ENCODE data around the gene NEK1.
"Not testable (repeated sequence)": the region's sequence is repeated elsewhere in the genome, so short reads cannot be mapped to it uniquely, and the experiment has no call there.

Gene NEK1

DNA sequence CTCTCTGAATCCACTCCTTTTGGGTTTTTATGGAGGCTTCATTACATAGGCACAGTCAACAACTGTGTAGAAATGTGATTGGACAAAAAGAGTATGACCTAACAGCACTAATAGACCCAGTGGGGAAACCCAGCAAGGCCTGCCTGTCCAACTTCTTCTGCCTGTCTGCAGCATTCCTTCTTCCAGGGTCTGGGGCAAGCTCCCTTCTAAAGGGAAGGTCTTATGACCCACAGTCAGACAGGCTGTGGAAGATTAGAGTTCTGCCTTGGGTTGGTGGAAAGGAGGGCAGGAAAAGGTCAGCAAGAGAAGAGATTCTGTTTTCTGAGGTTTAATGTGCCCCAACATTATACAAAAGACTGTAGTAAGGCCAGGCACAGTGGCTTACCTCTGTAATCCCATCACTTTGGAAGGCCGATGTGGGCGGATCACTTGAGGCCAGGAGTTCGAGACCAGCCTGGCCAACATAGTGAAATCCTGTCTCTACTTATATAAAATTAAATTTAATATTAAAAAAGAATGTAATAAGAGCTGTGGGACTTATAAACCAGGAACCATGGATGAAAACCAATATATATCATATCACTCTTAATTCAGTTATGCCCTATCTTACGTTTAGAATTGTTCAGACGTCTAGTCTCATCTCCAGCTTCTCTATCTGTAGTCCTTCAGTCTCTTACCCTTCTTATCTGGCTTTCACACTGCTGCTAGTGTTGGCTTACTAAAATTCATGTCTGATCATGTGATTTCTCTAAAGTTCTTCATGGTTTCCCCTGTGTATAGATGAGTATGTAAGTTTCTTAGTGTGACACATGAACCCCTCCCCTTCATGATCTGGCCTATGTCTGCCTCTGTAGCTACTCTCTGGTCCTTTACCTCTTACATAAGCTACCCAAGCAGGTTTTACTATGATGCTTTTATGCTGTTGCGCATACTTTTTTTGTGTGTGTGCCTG is 14.2 kb upstream of the NEK1 start:
- no peak for DNase-seq

DNA sequence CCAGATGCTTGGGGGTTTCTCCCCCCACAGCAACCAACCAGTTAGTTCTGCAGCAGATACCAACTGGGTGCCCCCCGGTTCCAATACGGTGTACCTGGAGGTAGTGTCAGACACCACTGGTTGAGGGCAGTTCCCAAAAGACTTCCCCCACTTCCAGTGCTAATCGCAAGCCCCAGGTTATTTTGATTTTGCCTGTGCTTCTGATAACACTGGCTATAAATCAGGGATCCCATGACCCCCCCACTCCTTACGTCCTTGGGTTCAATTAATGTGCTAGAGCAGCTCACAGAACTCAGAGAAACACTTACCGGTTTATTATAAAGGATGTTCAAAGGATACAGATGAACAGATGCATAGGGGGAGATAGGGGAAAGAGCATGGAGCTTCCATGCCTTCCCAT is 13.5 kb upstream of the NEK1 start:
- DNase-seq: no peak

DNA sequence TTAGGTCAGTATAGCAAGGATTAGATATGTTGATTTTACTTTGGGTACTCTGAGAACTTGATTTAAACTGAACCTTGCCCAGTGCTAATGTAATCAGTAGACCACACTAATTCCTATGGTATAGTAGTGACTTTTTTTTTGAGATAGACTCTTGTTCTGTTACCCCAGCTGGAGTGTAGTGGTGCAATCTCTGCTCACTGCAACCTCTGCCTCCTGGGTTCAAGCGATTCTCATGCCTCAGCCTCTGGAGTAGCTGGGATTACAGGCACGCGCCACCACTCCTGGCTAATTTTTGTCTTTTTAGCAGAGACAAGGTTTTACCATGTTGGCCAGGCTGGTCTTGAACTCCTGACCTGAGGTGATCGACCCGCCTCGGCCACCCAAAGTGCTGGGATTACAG is 11.6 kb upstream of the NEK1 start:
- DNase-seq: not testable (repeated sequence)

DNA sequence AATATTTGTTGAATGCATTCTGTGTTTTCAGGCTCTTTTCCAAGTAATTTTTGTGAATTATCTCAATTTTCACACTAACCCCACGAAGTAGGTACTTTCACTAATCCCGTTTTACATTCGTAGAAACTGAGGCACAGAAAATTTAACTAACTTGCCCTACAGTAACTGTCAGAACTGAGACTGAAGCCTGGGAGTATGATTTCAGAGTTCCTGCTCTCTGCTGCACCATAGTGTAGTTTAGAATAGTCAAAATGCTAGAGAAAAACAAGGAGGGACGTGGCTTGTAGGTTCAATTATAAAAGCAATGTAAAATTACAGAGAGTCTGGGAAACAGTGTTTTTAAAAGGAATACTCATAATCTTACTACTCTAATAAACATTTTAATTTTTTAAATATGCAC is 10.2 kb upstream of the NEK1 start:
- no peak for DNase-seq

DNA sequence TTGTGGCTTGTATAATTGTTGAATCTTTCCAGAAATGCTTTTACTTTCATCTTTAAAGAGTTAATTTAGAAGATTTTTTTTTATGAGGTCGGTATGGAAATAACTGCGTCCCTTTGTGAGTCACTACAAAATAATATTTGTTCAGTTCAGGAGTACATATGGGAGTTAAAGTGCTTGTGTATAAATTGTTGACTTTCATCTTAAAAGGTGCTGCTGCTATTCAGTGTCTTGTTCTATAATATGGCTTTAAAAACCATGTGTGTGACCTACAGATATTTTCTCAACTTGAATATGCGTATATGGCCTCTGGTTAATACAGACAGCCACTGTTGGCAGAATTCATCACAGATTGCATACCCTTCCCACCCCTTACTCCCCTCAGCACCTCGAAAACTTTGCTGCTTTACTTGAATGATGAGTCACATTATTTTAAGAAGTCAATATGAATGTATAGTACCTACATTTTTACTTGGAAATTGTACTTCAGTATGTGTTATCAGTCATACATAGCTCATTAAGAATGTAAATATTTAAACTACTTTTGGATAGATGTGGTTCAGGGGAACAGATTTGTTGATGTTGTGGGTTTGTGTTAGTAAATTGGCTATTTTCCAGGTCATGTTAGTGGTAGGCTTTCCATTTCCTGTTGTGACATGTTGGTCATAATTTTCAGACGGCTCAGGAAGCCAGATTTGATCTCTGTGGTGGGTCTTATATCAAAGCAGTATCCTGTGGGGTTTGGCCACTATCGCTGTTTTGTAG is 9.5 kb upstream of the NEK1 start:
- DNase-seq: no peak

DNA sequence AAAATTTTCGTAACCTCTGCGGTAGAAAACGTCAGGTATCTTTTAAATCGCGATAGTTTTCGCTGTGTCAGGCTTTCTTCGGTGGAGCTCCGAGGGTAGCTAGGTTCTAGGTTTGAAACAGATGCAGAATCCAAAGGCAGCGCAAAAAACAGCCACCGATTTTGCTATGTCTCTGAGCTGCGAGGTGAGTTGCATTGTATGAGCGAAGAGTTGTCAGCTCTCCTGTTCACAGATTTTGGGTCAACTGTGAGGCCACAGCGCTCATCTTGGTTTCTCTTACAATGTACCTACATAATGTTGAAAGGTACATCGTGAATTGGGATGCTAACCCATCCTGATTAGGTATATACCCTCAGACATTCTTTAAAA is 8.5 kb upstream of the NEK1 start:
- DNase-seq: no peak

DNA sequence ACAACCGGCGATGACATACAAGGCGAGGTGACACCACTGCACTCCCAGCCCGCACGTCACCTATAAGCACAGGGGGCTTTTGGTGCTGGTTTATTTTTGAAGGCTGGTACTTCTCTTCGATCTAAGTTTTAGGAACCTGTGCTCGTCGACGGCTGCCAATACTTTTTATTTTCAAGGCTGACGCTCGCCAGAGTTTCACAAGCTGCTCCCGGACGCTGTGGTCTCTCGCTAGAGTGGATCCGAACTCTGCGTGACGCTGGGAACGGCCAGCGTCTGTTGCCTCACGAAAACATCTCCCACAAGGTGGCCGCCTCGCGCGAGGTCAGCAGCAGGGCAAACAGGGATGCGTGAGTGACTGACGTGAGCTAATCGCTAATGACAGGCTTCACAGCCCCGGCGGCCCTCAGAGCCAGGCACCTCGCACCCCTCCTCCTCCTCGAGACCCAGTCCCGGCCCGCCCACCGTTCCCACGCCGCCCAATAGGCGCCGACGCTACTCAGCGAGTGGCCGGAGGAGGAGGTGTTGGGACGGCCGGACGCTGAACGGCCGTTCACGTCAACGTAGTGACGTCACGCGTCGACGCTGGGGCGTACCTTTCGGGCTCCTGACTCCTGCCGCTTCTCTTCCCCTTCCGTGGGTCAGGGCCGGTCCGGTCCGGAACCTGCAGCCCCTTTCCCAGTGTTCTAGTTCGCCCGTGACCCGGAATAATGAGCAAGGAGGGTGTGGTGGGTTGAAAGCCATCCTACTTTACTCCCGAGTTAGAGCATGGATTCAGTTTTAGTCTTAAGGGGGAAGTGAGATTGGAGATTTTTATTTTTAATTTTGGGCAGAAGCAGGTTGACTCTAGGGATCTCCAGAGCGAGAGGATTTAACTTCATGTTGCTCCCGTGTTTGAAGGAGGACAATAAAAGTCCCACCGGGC is 7.8 kb upstream of the NEK1 start, which contains the start of gene CLCN3:
Gene CLCN3, plus strand, starts transcription at position 621 of the 922 bp plus-strand sequence. CDS start 15,351 bp downstream, outside the sequence.
- peak; percentile 76 for DNase-seq

DNA sequence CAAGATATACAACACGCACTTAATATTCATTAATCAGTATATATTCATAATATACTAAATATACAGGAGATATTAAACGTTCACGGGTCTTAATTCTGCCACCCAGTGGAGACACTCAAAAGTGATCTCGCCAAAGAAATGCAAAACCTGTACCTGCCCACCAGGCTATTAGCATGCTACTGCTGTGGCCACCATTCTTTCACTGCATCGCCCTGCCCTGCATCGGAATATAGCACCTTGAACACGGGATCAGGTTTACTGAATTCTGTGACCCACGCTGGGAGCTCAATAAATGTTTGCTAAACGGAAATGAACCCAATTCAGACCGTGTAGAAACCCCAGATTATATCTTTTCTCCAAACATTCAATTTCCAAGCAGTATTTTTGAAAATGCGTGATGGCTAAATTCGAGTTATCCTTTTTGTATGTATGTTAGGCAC is 7.2 kb upstream of the NEK1 start:
- DNase-seq: peak; percentile 27

DNA sequence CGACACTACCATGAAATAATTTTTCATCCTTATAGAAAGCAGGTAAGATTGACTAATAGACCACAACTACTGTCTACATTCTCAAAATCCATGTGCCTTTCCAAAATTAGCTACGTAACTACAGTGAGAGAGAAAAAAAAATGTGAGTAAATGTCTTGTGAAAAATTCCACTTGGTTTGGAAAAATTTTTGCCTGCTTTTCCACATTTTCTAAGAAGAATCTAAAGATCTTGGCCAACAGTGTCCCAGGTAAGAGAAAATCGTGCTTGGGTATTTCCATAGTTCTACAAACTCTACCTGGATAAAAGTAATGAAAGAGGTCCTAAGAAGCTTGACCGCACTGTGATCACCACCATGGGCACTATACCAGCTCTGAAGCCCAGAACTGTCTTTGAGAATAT is 6.6 kb upstream of the NEK1 start:
- no peak for DNase-seq

DNA sequence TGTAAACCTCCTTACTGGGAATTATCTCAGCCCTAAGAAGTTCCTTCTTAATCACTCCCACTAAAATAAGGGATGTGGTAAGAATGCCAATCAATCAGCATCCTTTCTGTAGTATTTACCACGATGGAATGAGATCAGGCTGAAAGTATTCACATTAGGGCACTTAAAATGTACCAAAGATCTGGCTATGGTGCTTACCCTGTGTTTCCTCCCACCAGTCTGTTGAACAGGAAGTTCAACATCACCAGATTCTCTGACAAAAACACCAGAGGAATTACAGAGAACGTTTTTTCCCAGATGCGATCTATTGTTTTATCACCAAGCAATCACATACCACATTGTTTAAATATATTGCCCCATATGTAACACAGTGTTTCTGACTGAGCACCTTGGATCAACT is 5.9 kb upstream of the NEK1 start:
- no peak for DNase-seq

DNA sequence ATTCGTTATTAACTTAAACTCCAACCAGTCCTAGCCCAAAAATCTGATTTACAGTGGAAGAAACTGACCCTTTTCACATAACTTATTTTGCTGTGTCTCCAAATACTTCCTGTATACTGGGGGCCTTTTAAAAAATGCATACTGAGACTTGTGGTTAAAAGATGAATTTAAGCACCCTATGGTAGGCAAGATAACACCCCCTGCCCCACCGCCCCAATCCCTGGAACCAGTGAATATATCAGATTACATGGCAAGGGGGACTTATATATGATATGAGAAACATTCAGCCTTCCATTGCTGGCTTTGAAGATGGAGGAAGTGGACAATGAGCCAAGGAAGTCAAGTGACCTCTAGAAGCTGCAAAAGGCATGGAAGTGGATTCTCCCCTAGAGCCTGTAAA is 4.9 kb upstream of the NEK1 start:
- DNase-seq: no peak

DNA sequence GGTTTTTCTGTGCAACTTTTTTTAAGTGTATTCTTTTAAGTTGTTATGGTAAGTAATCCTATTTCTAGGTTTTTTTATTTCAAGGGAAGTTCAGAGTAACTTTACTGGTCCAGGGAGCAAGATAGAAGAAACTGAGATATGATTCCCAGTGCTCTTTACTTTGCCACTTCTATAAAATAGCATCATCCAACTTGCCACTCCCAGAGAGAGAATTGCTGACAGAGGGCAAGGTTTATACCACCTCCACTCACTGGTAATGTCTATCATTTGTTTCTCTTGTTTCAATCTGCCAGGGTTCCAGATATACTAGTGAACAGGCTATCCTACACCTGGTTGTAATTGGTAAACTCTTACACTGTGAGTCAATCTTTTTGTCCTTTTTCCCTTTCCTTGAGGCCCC is 4.5 kb upstream of the NEK1 start:
- DNase-seq: no peak

DNA sequence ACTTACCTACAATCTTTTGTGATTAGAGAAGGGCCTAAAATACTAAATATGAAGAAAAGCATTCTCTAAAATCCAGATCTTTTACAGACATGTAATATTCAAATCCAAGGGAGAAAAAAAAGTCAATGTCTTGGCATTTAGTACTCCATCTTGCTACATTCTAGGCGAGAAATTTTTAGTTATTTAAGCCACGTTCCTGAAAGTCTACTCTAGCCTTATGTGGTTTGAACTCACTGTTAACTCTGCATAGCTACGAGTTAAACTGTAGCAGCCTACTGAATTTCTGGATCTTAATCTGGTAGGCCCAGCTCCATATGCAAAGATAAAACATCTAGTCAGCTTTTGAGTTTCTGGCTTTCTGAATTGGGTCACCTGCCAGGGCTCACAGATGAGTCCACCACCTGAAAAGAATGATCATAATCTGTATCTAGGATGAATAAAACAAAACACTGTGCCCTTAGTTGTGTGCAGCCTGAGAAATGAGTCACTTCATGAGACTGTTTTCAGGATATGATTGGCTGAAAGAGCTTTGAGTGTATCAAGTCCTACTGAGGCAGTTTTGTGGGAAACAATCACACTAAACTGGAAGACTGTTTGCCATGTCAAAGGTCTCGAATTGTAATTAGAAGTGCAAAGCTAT is 3.2 kb upstream of the NEK1 start:
- no peak for DNase-seq

DNA sequence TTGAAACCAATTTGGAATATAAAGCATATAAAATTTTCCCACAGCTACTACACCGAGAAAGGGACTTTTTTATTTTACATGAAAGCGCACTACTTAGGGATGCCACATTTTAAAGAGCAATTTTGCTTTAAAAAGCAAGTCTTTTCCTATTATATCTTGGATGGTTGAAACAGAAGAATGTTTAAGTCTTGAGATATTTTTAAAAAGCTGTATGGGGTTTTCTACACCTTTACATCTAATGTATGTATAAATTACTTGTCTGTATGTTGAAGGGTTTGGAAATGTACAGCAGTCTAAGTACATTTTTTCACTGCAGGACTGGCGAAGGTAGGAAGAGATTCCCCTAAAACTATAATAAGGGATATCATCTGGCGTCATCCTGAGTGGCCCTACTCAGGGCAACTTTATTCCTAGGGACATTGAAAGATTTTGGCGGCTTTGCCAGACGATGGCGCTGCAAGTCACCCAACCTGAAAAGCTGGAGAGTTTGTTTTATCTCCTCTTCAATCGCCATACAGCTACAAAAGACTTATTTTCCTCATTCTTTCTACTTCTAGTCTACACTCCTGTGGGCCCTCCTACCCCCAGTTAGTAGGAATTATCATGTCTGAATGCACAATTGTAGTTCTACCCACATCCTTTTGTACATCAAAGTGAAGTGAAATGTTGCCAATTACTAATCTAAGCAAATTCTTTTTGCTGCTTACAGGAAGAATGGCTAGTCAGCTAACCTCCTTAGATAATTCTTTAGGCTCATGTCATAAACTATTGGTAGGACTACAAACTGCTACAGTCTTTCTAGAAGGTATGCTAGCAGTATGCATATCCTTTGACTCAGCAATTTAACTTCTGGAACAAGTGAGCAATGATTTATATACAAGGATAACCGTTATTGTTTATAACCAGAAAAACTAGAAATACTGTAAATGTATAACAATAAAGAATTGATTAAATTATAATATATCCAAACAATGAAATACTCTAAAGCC is 782 bp upstream of the NEK1 start:
- peak; percentile 73 for DNase-seq

DNA sequence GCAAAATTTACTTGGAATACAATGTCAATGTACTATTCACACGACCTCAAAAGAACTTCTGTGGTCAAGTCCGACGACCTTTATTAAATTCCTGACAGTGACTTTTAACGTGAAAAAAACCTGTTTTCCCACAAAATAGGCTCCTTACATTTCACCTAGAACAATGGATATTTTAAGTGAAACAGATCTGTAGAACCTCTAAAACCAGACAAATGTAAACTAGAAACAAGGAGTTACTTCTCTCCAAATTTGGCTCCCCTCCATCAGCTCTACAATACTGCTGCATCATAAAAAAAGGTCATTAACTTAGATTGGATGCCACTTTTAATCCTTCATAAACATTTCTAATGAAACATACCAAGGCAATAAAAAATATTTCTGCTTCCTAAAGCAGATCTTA is 1.2 kb downstream of the NEK1 start:
- DNase-seq: no peak

DNA sequence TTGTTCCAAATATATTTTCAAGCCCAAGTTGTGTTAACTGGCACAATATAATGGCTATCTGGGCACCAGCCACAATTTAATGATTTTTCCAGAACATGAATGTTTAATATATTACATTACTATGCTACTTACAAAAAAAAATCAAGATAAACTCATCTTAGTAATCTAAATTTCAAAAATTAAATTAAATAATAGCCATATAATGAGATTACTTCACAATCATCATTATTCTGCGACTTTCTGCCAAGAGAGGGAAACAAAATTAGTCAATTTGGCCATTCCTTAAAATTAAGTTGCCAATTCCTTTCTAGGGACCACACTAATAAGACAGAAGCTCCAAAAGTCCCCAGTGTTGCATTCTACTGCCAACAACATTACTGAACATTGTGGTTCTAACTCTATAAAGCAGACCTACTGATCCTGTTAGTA is 7.5 kb downstream of the NEK1 start:
- DNase-seq: no peak

DNA sequence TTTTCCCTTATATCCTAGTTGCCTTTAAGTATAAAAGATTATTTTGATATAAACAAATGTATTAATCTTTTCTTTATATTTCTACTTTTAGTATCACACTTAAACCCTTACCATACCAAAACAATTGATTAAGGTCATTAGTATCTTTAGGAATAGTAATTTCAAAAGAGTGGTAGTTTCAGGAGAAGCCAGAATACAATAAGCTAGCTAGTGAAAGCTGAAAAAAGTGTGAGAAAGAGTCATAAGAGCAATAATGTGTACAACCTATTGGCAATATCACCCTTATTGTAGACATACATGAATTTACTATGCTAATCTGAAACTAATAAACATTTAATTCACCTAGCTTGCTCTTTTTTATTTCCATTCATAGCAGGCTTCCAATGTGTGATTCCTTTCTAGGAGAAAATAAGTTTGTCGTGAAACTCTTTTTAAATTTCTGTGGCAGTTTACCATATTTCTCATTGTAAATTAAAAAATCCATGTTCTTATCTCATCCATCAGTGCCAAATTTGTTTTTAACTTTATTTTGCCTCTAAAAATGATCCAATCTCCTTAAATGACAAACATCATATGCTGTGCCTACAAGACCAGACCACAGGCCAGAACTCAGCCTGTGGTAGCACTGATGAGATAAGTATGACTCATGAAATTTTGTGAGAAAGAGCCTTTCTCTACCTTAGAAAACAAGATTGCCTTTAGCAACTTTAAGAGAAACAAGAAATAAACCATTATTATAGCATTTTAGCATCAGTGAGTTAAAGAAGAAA is 8.1 kb downstream of the NEK1 start:
- no peak for DNase-seq

DNA sequence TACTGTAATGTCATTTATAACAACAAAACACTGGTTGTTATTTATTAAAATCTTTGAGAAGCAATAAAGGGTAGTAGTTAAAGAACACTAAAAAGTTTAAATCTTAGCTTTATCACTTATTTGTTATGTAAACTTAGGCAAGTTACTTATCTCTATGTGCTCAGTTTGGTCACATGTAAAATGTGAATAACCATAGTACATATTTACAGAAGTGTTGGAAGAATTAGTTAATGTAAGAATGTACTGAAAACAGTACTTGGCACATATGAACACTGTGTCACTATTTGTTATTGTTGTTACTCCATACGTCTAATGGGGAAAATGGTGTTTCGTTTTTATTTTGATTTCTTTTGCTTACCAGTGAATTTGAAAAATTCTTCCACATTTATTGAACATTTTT is 9.1 kb downstream of the NEK1 start:
- no peak for DNase-seq

DNA sequence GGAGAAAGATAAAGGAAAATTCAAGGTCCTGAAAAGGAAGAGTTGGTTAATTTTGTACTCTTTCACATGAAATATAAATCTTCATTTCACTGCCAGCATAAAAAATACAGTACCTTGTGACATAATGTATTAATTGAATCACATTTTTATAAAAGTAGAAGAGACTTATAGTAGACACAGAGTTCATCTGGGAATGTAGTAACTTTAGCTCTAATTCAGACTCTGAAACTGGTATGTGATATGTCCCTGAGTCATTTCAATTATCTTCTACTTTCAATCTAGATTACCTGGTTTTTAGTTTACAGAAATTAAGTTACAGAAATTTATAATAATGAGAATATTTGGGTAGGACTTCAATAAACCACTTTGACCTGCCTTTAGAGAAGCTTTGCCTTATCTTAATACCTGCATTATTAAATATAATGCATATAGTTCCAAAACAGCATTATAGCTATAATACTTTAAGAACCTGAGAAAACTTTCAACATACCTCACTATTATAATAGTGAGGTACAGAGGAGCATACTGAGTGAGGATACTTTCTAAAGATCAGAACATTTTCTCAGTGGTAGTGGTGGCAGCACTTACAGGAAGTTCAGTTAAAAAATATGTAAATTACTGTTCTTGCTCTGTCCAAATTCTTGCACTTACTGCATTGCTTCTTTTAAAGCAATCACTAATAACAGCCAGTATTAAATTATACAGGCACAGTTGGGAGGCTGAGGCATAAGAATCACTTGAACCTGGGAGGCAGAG is 11.2 kb downstream of the NEK1 start:
- DNase-seq: no peak
